HepG2 (cell line): ENCODE results near the gene LIN28A.
A peak's percentile ranks its signal among the peaks of the same experiment; 100 is the strongest.

Experiments
- ARNT ChIP-seq: fragments of 450-650 bp; IDR thresholded peaks from 2 replicates; pipeline ENCODE4 v1.6.1; 2017
- GABPA ChIP-seq, 2 experiments: IDR thresholded peaks; 2 replicates each; pipeline ENCODE4 v1.6.1; 2011 to 2016; ENCODE audit warnings: low read depth in 2 of 2, low read length in 1 of 2, missing biosample characterization in 1 of 2, missing genetic modification characterization in 1 of 2
- JARID2 ChIP-seq: sonication (generic); formaldehyde crosslinking; IDR thresholded peaks from 2 replicates; pipeline ENCODE4 v1.8.1; 2023; ENCODE audit warnings: missing genetic modification reagents, inconsistent platforms; ENCODE audit not compliant: insufficient replicate concordance
- SMARCE1 ChIP-seq: fragments of 450-650 bp; IDR thresholded peaks from 2 replicates; pipeline ENCODE4 v1.6.1; 2017; ENCODE audit warnings: borderline replicate concordance
- SPEN ChIP-seq: sonication (generic); formaldehyde crosslinking; IDR thresholded peaks from 2 replicates; pipeline ENCODE4 v1.5.1; 2020; ENCODE audit warnings: low read depth, mild to moderate bottlenecking, missing genetic modification reagents
- TBP ChIP-seq: sonication (generic); formaldehyde crosslinking; IDR thresholded peaks from 2 replicates; pipeline ENCODE4 v1.5.0; 2020; ENCODE audit warnings: missing genetic modification reagents
- ZNF569 ChIP-seq: sonication (generic); formaldehyde crosslinking; IDR thresholded peaks from 2 replicates; pipeline ENCODE4 v1.5.0; 2020; ENCODE audit warnings: mild to moderate bottlenecking, missing genetic modification reagents, moderate library complexity, borderline replicate concordance

- TF ChIP-seq ARNT (no peak), JARID2 (CRISPR knock-in tag) (no peak), SMARCE1 (peak; percentile 92), SPEN (CRISPR knock-in tag) (peak; percentile 81; the same call in 1 of the 2 replicates), GABPA (IDR thresholded peaks at IDR 0.05; ENCODE audit: low read depth, low read length) (no peak), GABPA (CRISPR knock-in tag; IDR thresholded peaks at IDR 0.05; ENCODE audit: low read depth) (peak; percentile 54; the same call in 1 of the 2 replicates), TBP (CRISPR knock-in tag) (no peak), ZNF569 (no peak)
Observed at GRCh38 chr1:26387447-26387846, 23.2 kb upstream of the LIN28A start.
